ENCODE data around the gene SLC38A8.

DNA sequence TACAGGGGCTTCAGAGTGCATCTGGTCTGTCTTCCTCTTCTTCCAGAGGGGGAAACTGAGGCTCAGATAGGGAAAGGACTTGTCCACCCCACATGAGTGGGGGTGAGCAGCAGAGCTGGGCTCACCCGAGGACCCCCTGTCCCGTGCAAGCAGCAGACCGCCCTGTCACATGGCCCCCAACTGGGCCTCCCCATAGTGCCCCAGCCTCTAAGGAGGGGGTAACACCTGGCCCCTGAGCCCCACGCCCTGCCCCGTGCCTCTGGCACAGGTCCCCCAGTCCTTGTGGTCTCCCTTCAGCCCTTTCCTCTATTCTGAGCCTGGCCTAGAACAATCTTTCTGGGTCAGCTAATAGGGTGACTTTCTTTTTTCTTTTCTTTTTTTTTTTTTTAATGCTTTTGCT is 81.0 kb downstream of the SLC38A8 start:
- TF ChIP-seq, protein P1, sequence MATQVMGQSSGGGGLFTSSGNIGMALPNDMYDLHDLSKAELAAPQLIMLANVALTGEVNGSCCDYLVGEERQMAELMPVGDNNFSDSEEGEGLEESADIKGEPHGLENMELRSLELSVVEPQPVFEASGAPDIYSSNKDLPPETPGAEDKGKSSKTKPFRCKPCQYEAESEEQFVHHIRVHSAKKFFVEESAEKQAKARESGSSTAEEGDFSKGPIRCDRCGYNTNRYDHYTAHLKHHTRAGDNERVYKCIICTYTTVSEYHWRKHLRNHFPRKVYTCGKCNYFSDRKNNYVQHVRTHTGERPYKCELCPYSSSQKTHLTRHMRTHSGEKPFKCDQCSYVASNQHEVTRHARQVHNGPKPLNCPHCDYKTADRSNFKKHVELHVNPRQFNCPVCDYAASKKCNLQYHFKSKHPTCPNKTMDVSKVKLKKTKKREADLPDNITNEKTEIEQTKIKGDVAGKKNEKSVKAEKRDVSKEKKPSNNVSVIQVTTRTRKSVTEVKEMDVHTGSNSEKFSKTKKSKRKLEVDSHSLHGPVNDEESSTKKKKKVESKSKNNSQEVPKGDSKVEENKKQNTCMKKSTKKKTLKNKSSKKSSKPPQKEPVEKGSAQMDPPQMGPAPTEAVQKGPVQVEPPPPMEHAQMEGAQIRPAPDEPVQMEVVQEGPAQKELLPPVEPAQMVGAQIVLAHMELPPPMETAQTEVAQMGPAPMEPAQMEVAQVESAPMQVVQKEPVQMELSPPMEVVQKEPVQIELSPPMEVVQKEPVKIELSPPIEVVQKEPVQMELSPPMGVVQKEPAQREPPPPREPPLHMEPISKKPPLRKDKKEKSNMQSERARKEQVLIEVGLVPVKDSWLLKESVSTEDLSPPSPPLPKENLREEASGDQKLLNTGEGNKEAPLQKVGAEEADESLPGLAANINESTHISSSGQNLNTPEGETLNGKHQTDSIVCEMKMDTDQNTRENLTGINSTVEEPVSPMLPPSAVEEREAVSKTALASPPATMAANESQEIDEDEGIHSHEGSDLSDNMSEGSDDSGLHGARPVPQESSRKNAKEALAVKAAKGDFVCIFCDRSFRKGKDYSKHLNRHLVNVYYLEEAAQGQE (IDR thresholded peaks at IDR 0.05; ENCODE audit: borderline replicate concordance) = no peak
- TF ChIP-seq CTCF (IDR thresholded peaks at IDR 0.05; ENCODE audit: poor library complexity, severe bottlenecking) = no peak
- no peak for TF ChIP-seq TAF1 (IDR thresholded peaks at IDR 0.05; ENCODE audit: low read depth)
- TF ChIP-seq EP300 (conservative IDR thresholded peaks at IDR 0.05; ENCODE audit: poor library complexity, severe bottlenecking) = no peak
- TF ChIP-seq POLR2AphosphoS5 (IDR thresholded peaks at IDR 0.05) = no peak
- TF ChIP-seq RAD21 (conservative IDR thresholded peaks at IDR 0.05) = no peak
- TF ChIP-seq SMC3 (conservative IDR thresholded peaks at IDR 0.05; ENCODE audit: poor library complexity) = no peak
- no peak for TF ChIP-seq EZH2 (IDR thresholded peaks at IDR 0.05; ENCODE audit: borderline replicate concordance, insufficient read depth, low read length, poor library complexity, severe bottlenecking)
